NT2/D1 (cell line): ENCODE data around the gene NOX1.
"Not testable (repeated sequence)": the region's sequence is repeated elsewhere in the genome, so short reads cannot be mapped to it uniquely, and the experiment has no call there.

ENCODE experiments used
- DNase-seq: peaks from one replicate; pipeline ENCODE4 v3.0.0-alpha.2; 2011; ENCODE audit warnings: low read depth, low spot score
- H3K27me3 ChIP-seq: 2 replicates; pipeline ENCODE4 v1.6.0; 2011; ENCODE audit warnings: mild to moderate bottlenecking; ENCODE audit not compliant: insufficient read length, insufficient read depth
- H3K36me3 ChIP-seq: 2 replicates; pipeline ENCODE4 v1.6.1; 2011; ENCODE audit warnings: mild to moderate bottlenecking, low read length, mixed read lengths; ENCODE audit not compliant: insufficient read depth, insufficient read length
- H3K4me1 ChIP-seq: 2 replicates; pipeline ENCODE4 v1.5.1; 2011; ENCODE audit not compliant: insufficient read depth, insufficient read length
- H3K4me3 ChIP-seq: 2 replicates; pipeline ENCODE4 v1.5.1; 2011; ENCODE audit warnings: low read depth; ENCODE audit not compliant: insufficient read length
- H3K9ac ChIP-seq: 2 replicates; pipeline ENCODE4 v1.6.0; 2011; ENCODE audit warnings: low read depth; ENCODE audit not compliant: insufficient read length
- H3K9me3 ChIP-seq: 2 replicates; pipeline ENCODE4 v1.5.1; 2011; ENCODE audit warnings: mild to moderate bottlenecking, low read length; ENCODE audit not compliant: insufficient read depth
- SUZ12 ChIP-seq: IDR thresholded peaks from 2 replicates; pipeline ENCODE4 v1.6.1; 2011; ENCODE audit not compliant: insufficient read length, insufficient read depth; ENCODE audit errors: extremely low read depth
- YY1 ChIP-seq: IDR thresholded peaks from 2 replicates; pipeline ENCODE4 v1.6.1; 2011; ENCODE audit not compliant: insufficient read length, insufficient read depth
- ZNF274 ChIP-seq: IDR thresholded peaks from 2 replicates; pipeline ENCODE4 v1.6.1; 2011; ENCODE audit warnings: mild to moderate bottlenecking, low read depth, low read length

The NOX1 gene

GRCh38 chrX:100817340-100817739, 56.8 kb downstream of the NOX1 start:
- Histone ChIP-seq H3K27me3 (no peaks in the 10 kb centered on the region), H3K36me3 (peaks cover 11% of the 10 kb centered on the region), H3K4me1 (no peaks in the 10 kb centered on the region), H3K4me3 (no peak overlapping the region), H3K9ac (no peak overlapping the region), H3K9me3 (no peaks in the 10 kb centered on the region)
- no peak for TF ChIP-seq ZNF274
- no peak for DNase-seq

GRCh38 chrX:100812216-100813158, 61.7 kb downstream of the NOX1 start:
- no peak for DNase-seq
- no peak for TF ChIP-seq YY1
- TF ChIP-seq SUZ12 = no peak
- TF ChIP-seq ZNF274 = no peak

GRCh38 chrX:100808265-100808664, 65.9 kb downstream of the NOX1 start:
- not testable (repeated sequence) for H3K4me1 ChIP-seq, H3K27me3 ChIP-seq, H3K36me3 ChIP-seq, H3K9ac ChIP-seq, H3K4me3 ChIP-seq, H3K9me3 ChIP-seq, DNase-seq

More at GRCh38 chrX:100812216-100813158, 61.7 kb downstream of the NOX1 start:
- 0 out of 2 replicates have a peak, but pooled peaks cover 6% of the 10 kb centered on the region for H3K9me3 ChIP-seq
- peak overlapping the region; percentile 56 for H3K9ac ChIP-seq
- H3K36me3 ChIP-seq = no peaks in the 10 kb centered on the region
- H3K27me3 ChIP-seq = no peaks in the 10 kb centered on the region
- no peaks in the 10 kb centered on the region for H3K4me1 ChIP-seq
- H3K4me3 ChIP-seq = peak overlapping the region; percentile 4

- TF ChIP-seq SUZ12 = no peak
- TF ChIP-seq YY1 = no peak
- TF ChIP-seq ZNF274 = no peak
- Histone ChIP-seq H3K4me1 (no peaks in the 10 kb centered on the region), H3K27me3 (no peaks in the 10 kb centered on the region), H3K9me3 (no peaks in the 10 kb centered on the region), H3K9ac (no peak overlapping the region), H3K4me3 (no peak overlapping the region), H3K36me3 (no peaks in the 10 kb centered on the region)
- no peak for DNase-seq
These were observed 69.4 kb downstream of the NOX1 start for GRCh38 chrX:100804780-100805179.

GRCh38 chrX:100802843-100803242, 71.3 kb downstream of the NOX1 start:
- Histone ChIP-seq H3K4me1 (no peaks in the 10 kb centered on the region), H3K4me3 (no peak overlapping the region), H3K9ac (no peak overlapping the region), H3K27me3 (no peaks in the 10 kb centered on the region), H3K36me3 (no peaks in the 10 kb centered on the region), H3K9me3 (no peaks in the 10 kb centered on the region)
- DNase-seq = no peak
- no peak for TF ChIP-seq YY1
- no peak for TF ChIP-seq ZNF274
- TF ChIP-seq SUZ12 = no peak

GRCh38 chrX:100798484-100799214, 75.5 kb downstream of the NOX1 start:
- no peak for DNase-seq
- no peaks in the 10 kb centered on the region for H3K4me1 ChIP-seq
- no peaks in the 10 kb centered on the region for H3K9me3 ChIP-seq
- H3K4me3 ChIP-seq = no peak overlapping the region
- no peaks in the 10 kb centered on the region for H3K27me3 ChIP-seq
- no peak overlapping the region for H3K9ac ChIP-seq
- no peak for TF ChIP-seq ZNF274
- no peak for TF ChIP-seq SUZ12
- no peak for TF ChIP-seq YY1
- no peaks in the 10 kb centered on the region for H3K36me3 ChIP-seq

GRCh38 chrX:100797359-100797758, 76.8 kb downstream of the NOX1 start:
- Histone ChIP-seq H3K9ac (no peak overlapping the region), H3K4me1 (no peaks in the 10 kb centered on the region), H3K4me3 (no peak overlapping the region), H3K36me3 (no peaks in the 10 kb centered on the region), H3K27me3 (no peaks in the 10 kb centered on the region), H3K9me3 (peaks cover 9% of the 10 kb centered on the region; the same call in 1 of the 2 replicates)
- no peak for DNase-seq
- TF ChIP-seq YY1 = no peak

GRCh38 chrX:100796371-100796770, 77.8 kb downstream of the NOX1 start:
- not testable (repeated sequence) for H3K9ac ChIP-seq, H3K4me1 ChIP-seq
- peaks cover 18% of the 10 kb centered on the region; the same call in 1 of the 2 replicates for H3K9me3 ChIP-seq

More at GRCh38 chrX:100796371-100796770, 77.8 kb downstream of the NOX1 start:
- H3K27me3 ChIP-seq, H3K36me3 ChIP-seq, H3K4me3 ChIP-seq, DNase-seq: not testable (repeated sequence)
